Activated CD4-positive, alpha-beta T cell treated with anti-CD3 and anti-CD28 coated beads, Interleukin-2, amount 50 U/mL, for 1 hour (primary cell): ENCODE results near the gene P2RX2.

ENCODE experiments used
- DNase-seq: peaks from one replicate; pipeline ENCODE4 v3.0.0-alpha.2; 2020

Gene P2RX2

DNA sequence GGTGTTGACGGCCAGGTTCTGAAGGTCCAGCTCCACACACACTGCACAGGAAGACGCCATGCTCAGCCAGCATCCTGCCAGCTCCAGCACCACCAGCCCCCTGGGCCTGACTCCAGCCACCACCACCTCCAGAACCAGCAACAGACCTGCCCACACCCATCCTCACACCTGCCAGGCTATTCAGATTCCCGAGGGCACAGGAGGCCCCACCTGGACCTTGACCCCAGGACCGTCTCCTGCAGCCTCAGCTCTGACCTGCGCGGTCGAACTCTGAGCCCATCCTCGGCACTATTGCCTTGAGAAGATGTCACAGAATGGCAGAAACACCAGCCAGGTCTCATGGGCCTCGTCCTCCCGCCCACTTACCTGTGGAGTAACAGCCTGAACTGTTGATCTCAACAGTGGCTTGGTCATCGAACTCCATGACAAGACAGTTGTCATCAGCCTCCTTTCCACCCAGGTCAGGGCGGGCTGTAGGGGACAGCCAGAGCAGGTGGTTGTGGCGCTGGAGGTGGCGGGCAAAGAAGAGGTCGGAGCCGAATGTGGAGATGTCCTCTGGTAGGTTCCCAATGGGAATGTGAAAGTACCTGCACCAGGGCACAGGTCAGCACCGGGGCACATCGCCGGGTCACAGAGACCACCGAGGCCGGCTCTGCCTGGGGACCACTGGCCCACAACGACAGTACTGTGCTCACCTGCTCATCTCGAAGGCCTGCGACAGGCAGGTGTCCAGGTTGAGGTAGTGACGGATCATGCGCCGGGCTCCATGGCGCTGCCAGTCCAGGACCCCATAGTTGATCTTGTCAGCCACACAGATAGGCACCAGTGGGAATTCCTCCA, 23.5 kb downstream of the P2RX2 start:
- DNase-seq, result no peak

DNA sequence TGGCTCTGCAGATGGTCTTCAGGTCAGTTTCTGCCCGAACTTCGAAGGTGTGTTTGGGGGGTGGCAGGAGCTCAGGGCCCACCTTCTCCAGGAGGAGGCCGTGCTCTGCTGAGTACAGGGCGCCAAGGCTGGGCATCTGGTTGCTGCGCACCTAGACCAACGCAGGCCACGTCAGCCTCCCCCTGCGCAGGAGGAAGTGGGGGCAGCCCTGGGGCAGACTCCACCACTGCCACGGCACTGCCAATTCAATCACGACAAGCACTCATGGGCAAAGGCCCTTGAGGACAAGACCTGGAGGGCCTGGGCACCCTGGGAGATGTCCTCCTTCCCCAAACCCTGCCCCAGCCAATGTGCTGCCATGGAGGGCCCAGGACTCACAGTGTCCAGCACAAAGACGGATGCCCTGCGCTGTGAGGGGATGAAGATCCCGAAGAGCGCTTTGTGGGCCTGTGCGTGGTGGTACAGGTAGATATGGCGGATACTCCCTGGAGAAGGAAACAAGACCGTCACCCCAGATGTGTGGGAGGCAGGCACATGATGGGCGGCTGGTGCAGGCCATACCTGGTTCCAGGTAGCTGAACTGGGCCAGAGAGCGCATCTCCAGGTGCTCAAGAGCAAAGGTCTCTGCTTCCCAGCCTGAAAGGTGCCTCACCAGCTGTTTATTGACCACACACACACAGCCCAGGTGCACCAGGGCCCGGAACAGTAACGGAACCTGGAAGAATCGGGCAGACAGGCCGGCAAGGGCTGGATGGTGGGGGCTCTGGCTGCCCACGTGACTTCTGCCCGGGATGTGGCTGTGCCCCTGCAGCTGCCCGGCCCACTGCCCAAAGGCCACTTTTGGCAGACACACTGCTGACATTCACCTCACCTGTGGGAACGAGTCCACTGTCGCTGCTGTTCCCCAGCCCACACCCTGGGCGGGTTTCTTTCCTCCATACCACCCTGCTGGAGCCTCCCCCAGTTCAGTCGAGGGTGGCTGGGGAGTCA, 24.6 kb downstream of the P2RX2 start:
- no peak for DNase-seq

DNA sequence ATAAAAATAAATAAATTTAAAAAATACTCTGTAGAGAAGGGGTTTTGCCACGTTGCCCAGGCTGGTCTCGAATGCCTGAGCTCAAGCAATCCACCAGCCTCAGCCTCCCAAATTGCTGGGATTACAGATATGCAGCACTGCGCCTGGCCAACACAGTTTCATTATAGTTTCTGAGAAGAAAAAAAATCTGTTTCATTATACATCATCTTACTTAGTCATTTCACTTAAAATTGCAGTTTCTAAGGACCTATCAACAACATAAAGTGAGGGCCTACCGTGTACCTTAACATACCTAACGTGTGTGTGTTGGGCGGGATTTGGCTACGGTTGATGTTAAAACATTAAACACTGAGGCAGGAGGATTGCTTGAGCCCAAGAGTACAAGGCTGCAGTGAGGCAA, 28.3 kb downstream of the P2RX2 start:
- no peak for DNase-seq

DNA sequence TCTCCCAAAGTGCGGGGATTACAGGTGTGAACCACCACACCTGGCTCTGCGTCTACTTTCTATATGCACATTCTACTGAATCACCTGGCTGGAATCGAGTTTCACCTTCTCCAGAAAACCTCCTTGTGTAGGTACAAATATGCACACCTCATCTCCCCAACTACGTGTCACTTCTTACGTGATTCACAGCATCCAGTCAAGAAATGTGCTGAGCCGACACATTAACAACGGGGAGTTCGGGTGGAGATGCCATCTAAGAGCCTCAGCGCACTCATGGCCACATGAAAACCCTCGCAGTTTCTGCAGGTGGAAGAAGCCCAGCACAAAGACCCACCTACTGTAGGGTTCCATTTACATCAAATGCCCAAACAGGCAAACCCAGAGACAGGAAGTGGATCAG, 29.3 kb downstream of the P2RX2 start:
- no peak for DNase-seq

DNA sequence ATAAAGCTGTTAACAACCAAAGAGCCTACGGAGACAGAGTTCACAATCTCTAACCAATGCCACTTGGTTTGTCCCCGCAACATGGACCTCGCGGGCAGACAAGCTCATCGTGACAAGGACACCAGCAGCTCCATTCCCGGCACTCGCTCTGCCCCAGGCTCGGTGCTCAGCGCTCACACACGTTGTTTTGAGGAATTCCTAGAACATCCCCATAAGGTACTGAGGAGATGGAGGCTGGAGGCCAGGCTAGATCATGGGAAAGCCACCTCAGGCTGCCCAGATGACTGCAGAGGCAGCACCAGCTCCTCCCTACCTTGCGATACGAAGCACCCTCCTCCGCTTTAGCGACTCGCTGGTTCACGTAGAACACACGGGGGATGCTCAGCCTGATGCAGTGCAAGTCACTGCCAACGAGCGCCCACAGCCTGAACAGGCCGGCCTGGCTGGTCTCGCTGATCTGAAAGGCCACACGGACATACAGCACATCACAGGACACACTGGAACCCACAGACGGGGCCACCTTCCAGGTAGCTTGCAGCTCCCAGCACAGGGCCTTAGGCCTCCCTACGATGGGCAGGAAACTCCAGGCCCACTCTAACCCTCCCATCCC, 30.1 kb downstream of the P2RX2 start:
- no peak for DNase-seq

DNA sequence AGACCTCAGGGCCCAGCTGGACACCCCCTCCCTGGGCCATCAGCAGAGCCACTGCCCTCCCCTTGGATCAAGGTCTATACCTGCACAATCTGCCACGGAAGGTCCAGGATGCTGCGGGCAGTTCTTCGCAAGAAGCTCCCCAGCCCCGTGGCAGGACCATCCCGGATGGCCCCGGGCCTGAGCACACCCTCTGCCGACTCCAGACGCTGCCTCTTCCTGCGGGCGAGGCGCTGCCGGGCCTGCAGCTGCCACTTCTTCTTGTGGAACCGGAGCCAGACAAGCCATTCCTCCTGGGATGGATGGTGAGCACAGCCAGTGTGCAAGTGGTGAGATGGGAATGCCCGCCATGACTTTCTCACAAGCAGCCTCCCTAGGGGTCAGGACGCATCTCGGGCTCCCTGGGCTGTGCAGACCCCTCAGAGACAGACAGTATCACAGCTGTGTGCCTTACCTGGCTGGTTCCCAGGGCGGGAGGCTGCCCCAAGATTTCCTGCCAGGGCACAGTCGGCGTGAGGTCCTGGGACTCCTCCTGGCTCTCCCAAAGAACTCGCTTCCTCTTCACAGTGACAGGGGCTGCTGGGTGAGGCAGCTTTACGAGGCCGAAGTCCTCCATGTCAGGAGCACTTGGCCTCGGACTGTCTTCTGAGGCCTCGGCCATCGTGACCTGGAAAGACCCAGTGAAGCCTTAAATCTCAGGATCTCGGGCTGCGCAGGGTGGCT, 30.8 kb downstream of the P2RX2 start:
- DNase-seq, result no peak

DNA sequence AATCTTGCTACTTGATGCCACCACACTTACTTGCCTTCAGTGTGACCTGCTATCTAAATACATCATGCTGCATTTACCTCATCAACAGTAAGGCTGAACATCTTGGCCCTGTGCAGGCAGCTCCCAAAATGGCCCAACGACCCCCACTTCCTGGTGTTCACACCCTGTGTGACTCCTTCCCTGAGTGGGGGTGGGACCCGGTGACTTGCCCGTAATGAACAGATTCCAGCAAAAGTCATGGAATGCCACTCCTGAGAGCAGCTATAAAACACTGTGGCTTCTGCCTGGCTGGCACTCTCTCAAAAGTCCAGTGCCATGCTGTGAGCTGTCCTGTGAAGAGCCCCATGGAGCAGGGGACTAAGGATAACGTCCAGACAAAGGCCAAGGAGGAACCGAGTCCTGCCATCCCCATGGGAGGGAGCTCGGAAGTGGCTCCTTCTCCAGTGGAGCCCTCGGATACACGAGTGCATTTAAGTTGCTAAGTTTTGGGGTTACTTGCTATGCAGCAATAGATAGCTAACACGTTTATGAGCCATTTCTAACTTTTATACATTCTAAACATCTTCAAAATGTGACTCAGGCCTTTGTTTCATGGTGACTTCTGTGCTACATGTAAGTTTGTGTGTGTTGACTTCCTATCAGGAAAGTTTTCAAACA, 33.0 kb downstream of the P2RX2 start:
- no peak for DNase-seq

DNA sequence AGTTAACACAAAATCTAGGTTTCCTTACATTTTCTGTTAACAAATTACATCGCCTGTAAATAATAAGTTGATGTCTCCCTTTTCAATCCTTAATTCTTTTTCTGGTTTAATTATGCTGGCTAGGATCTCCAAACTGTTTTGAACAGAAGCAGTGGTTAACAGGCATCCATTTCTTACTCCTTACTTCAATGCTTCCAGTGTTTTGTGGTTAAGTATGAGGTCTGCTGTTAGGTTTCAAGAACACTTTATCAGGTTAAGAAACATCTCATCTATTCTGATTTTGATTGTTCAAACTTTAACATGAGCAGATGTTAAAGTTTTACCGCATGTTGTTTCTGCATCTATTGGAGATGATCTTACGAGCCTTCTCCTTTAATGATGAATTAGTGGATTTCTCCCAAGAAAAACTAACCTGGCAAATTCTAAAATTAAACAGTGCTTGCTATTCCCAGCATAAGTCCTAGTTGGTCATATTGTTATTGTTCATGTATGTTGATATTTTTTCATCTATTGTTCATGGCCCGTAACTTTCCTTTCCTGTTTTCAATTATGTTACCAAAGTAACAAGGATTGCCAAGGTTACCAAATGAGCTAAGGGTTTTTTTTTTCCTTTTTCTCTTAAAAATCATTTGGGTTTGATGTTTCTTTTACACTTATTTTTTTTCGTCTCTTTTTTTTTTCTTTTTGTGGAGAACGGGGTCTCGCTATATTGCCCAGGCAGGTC, 35.2 kb downstream of the P2RX2 start:
- DNase-seq, result no peak

DNA sequence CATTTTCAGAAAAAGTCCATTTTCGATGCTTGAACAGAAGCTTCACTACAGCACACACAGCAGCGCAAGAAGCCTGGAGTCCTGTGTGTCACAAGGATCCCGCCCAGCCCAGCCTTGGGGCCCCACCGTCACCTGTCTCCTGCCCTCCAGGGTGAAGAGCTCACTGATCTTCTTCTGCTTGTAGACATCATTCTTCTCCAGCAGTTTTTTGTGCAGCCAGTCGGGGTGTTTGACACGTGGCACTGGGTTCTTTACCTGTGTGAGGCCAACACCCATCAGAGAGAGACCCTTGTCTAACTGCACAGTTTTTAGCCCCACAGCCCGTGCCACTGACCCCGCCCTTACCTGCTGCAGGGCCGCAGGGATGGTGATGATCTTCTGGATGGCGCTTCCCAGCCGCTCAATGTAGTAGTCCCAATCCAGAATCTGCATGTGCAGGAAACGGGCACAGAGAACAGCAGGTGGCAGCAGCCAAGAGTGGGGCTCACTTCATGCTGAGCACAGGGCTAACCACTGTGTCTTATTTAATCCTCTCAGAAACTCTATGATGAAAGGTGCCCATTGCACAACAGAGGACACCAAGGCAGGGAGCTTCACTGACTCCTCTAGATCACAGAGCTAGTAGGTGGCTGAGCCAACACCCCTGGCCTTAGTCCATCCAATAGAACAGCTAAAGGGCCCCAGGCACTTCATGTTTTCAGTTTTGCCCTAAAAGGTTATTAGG, 38.6 kb downstream of the P2RX2 start:
- DNase-seq, result no peak

DNA sequence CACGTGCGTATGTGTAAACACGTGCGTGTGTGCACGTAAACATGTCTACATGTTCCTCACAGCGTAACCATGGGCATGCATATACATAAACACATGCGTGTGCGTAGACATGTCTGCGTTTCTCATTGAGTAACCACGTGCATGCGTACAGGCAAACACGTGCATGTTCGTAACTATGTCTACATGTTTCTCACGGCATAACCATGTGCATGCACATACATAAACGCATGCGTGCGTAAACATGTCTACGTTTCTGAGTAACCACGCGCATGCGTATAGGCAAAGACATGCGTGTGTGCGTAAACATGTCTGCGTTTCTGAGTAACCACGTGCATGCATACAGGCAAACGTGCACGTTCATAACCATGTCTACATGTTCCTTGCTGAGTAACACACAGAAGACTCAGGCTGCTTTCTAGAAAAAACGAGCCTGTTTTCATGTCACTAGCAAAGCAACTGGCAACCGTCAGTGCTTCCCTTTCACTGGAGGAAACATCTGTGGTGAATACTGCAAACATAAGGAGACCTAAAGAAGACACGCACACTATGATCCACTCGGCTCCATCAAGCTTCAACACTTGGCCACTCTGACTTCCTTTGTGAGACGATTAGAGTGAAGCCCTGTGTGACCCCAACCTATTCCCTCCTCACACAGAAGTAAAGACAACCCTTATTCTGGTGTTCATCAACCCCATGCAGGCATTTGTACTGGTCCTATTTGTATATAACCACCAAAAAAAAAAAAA, 39.7 kb downstream of the P2RX2 start:
- DNase-seq, result no peak

DNA sequence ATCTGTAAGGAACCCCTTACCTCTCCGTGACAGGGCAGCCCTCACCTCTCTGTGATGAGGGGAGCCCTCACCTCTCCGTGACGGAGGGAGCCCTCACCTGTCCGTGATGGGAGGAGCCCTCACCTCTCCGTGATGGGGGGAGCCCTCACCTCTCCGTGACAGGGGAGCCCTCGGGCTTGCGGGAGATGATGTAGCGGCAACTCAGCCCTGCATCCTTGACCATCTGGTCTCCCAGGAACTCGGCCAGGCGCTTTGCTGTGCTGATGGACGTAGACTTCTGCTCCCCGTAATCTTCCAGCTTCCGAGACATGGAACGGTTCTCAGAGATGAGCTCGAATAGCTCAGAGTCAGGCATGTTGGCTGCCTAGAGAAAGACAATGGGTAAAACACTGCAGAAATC, 40.6 kb downstream of the P2RX2 start:
- DNase-seq, result no peak

DNA sequence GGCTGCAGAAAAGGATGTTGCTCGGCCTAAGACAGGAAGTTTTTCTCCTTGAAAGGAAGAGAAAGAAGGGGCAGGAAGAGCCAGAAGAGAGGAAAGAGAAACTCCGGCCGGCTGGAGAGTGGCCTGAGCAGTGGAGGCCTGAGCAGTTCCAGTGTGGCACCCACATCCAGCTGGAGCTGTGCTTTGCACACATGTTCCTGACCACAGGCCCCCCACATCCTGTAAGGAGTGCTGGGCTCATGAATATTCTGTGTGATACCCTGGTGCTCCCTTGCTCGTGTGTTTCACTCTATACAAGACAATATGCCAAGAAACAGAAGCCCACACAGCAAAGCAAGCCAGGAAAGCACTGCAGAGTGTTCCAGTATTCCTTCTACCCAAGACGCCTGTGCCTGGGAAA, 41.5 kb downstream of the P2RX2 start:
- no peak for DNase-seq

DNA sequence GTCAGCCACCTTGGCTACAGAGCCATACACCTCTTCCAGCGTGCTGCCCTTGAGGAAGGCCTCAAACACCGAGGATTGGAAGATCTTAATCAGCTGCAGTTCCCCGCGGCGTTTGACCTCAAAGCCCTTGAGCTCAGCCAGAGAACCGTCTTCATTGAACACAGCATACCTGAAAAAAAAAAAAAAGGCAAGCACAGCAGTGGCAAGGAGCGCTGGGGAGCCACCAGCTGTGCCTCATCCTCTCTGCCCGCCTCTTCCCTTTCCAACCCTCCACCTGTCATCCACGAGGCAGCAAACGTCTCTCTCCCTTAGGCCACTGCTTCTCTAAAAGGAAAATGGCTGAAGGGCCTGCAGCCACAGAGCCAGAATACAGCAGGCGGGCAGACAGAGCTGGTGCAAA, 42.4 kb downstream of the P2RX2 start:
- no peak for DNase-seq

DNA sequence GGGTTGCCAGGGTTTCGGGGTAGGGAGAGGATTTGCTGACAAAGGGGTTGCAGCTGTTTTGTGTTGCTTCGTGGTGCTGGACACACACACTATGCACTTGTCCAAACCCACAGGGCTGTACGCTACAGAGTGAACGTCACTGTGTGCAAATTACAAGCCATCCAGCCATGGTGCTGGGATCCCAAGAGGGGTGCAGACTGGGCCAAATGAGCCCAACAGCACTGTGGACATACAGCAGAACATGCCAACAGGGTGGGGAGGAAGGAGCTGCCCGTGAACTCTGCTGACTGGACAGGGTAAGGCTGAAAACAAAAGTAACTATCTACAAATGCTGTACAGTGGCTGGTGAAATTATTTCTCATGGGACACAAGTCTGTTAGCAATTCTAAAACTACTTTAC, 43.4 kb downstream of the P2RX2 start:
- DNase-seq, result no peak

DNA sequence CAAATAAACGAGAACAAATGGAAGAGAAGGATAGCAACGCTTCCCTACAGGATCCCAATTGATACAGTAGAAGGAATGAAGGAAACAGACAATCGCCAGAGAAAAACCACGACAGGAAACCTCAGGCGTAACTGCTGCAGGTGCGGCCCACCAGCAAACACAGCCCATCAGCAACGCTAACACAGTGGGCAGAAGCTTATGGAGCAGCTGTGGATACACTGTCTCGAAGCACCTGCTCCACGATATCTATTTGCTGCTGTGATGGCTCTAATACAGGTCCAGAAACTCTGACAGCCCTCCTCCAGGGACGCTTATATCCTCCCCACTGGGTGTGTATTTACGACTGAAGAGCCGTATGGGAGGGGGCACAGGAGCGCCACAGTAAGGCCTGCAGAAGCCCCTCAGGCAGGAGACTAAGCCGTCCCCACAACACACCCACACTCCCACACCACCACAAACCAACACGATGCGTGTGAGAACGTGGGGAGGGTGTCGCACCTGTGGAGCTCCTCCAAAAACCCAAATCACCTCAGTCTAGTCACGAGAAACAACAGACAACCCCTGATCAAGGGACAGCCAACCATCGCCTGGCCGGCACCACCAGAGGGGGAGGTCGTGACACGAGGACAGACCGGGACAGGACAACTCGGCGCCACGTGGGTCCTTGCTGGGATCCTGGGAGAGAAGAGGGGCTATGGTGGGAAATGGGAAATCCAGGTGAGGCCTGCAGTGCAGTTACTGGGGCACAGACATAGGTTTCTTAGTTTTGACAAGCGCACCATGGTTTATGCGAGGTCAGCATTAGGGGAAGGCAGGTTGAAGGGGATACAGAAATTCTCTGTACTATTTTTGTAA, 44.6 kb downstream of the P2RX2 start:
- DNase-seq, result no peak

DNA sequence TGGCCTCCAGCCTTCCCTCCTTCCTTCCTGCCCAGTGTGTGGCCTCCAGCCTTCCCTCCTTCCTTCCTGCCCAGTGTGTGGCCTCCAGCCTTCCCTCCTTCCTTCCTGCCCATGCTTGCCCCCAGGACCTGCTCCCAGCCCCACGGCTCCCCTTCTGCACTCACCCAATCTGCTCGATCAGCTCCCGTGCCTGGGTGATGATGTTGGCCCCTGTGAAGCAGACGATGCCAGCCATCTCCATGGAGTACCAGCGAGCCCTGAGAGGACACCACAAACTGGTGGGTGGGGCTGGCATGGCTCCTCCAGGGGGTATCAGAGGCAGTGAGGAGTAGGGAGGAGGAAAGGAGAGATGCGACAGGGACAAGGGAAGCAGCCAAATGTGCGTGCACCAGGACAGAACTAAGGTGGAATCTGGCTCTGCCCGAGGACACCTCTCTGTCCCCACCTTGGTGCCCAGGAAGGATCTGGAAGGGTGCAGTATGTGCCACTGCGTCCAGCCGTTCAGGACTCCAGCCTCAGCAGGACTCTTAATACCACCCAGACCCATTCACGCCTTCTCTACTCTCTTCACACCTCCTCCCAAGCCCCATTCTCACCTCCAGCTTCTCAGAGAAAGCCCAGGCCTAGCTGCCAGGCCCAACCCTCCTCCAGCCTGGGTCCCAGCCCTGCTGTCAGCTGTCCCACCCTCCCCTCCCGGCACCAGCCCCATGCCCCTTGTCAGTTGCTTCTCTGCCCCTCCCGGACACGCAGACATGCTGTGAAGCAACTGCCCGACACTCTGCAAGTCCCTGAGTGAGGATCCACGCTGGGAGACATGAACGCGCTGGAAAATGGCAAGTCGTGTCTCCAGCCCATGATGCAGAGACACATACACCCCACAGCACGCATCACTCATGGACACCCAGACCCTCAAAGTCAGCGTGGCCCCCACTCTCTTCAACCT, 45.9 kb downstream of the P2RX2 start:
- no peak for DNase-seq

DNA sequence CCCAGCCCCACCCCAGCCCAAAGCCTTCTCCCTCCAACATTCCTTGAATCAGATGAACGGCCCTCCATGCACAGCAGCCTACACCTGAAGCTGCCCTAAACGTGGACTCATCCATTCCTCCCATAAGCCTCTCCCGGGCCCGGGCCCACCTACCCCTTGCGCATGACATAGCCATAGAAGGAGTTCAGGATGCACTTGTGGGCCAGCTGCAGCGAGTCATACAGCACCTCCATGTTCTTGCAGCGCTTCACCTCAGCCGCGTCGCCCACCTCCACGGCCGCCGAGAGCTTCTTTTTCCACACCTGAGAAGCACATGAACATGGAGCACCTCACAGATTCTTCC, 46.5 kb downstream of the P2RX2 start:
- DNase-seq, result no peak

DNA sequence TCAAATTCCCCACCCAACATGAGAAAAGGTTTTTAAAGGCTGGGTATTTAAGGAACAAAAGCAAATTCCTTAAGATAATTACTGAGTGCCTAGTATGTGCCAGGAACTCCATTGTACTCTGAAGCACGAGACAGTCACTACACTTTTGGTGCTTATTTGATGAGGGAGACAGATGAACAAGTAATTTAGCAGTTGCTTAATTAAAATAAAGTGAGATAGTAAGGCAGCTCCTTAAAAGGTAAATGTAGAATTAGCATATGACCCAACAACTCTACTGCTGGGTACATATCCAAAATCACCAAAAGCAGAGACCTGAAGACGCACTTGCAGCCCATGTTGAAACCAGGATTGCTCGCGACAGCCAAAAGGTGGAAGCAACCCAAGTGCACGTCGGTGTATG, 47.2 kb downstream of the P2RX2 start:
- no peak for DNase-seq
